Measurements from ENCODE around the gene DLG2.
"Not testable (repeated sequence)": the region's sequence is repeated elsewhere in the genome, so short reads cannot be mapped to it uniquely, and the experiment has no call there.

Gene DLG2

DNA sequence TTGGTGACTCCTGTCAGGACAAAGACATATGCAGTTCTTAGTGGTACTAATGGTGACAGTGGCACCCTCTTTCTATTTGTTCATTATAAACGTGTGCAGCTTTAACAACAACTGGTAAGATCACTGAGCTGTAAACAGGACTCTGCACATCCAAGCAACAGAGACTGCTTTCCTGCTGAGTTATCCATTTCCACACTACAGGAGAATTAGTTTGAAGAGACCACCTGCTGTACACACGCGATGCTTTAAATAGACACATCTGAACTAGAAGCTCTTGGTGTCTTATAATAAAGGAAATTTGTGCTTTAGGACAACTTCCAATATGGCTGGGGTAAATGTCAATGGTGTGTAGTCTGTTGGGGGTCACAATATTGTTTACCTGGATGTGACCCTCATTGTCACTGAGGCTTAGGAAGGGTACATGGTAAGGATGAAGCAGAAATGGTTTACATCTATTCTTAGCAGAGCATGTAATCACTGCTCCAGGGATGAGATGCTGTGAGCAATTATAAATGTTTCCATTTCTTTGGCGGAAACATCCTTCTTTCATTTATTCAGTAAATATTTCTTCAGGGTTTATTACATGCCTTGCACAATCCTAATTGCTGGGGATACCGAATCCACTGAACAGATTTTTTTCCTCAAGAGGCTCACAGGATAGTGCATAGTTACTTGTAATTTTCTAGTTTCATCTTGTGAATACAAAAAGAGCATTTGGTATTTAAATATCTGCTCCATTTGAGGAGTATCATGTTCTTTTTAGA lies 1987.0 kb downstream of the DLG2 start:
- DNase-seq = no peak

DNA sequence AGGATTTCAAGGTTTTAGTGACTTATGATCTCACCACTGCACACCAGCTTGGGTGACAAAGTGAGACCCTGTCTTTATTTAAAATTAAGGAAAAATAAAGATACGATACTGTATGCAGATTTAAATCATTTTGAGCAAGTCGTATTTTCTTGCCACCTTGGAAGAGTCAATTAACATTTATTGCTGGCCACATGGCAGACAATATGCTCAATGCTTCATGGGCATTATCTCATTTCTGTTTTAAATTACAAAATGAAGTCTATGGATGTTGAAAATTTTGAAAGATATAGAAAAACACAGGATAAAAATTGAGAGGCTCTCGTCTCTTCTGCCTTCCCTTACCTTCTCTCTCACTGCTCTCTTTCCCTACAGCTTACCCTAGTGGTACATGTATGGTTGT lies 1992.0 kb downstream of the DLG2 start:
- DNase-seq = no peak

DNA sequence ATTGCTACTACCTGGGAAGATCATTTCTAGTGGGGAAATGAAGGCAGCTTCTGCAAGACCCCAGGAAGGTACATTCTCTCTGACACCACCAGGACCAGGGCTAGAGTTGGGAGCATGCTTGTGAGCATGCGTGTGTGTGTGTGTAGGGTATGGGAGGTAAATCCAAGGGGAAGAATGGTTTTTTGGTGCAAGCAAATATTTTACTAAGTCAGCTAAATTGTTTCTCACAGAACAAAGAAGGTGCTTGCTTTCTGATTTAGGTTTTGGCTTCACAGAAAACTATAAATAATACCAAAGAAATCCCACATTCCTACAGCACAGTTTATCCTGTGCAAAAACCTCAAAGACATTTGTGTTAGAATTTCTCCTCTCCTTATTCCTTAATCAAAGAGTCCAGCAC lies 1996.9 kb downstream of the DLG2 start:
- no peak for DNase-seq

DNA sequence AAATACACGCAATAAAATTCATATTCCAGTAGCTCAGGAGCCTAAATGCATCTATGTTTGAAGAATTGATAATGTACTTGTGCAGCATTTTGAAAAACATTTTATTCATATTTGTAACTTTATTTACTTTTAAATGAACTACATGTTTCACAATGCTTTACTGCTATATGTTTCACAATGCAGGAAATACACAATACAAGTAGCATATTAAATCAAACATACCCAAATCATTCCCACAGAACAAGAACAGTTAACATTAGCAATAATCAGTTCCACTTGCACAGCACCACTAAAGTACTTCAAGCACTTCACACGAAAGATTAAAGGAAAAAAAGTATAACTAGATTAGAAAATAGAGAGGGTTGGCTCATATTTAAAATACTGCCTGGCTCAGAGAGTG lies 1997.4 kb downstream of the DLG2 start:
- no peak for DNase-seq

DNA sequence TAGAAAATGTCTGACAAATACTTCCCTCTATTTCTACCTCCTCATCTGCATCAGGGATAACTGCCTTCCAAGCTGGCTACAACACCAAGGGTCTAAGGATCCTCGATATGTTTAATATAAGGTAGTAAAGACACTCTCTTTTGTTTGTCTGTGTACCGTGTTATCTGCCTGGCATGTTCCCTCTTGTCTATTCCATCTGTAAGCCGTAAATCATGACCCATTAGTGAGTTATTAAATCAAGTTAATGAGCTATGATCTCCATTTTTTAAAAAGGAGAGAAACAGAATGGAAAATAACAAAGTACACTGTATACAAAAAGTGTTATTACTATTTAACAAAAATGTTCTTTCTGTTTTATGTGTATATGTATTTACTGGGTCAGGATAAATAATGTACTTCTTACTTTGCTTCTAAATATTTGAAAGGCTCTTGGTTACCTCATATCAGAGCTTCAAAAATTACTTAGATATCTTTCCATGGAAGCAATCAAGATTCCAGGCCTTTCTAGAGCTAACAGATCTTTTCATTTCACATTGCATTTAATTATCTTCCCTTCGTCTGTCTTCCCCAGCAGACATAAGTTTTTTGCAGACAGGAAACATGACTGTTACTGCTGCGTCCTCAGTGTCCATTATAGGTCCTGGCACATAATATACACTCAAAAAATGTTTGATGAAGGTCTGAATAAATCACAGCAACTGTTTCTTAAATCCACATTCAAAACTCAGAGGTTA lies 1998.4 kb downstream of the DLG2 start:
- no peak for DNase-seq

DNA sequence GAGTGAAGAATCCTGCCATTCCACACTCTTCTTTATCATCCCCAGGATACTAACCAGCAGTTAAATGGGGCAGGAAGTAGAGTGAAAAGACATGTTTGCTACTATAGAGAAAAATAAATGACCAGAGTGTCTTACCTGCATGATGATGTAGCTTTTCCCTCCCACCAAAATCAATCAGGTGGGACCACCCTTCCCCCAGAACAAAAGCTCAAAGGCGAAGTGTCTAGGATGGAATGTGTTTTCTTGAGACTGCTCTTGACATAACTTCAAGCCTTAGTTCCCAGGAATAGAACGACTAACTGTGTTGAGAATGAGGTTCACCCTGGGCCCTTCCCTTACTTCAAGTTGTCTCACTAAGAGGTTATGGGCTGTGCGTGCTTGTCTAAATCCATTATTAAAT lies 2001.8 kb downstream of the DLG2 start:
- DNase-seq = no peak

DNA sequence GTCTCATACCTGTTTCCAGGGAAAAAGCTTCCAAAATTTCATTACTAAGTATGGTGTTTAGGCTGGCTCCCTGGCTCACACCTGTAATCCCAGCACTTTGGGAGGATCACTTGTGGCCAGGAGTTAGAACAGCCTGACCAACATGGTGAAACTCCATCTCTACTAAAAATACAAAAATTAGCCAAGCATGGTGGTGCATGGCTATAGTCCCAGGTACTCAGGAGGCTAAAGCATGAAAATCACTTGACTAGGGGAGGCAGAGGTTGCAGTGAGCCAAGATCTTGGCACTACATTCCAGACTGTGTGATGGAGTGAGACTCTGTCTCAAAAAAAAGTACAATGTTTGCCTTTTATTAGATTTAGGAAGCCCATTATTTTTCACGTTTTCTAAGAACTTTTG lies 2009.5 kb downstream of the DLG2 start:
- no peak for DNase-seq

DNA sequence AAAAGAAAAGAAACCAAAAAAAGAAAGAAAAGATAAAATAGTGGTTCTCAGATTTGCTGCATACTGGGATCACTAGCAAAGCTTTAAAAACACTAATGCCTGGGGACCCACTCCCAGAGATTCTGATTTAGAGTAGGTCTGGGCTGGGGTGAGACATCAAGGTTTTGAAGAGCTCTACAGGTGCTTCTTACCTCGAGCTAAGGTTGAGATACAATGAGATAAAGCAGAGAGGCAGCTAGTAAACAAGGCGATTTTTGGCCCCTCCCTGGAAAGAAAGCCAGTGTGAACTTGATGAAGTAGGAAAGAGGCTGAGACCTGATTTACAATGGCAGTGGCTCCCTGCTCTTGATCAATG lies 2013.4 kb downstream of the DLG2 start:
- DNase-seq = no peak

DNA sequence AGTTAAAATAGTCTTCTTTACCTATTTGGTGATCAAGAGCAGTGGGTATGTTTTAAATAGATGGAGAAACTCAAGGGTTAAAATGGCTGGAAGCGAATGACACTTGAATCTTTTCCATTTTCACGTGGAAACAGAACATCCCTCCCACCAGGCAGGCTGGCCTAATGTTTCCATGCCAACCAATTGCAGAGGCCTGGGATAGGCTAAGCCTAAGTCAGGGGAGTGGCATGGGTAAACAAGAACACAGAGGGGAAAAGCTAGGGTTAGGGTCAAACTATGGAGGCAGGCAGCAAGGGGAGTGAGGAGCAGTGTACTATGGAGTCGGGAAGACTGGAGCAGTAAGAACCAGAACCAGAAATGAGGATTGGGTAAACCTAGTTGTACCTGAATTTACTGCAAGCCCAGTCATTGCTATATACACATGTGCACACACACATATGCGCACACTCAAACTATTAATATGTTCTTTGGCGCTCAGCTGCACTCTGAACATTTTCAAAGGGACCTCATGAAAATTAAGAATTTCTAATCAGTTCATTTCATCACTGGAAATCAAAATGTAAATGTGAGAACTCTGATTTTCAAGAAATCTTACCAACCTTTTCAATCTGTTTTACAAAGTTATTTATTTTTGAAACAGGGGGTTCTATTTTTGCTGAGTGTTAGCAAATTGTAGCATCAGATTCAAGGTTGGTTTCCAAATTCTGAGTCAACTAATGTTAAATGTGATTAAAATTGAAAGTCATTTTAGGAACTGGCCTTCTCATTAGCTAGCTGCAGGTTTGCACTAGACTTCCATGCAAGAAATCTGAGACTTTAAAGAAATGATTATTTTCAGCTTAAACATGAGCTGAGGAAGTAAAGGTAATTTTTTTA lies 2014.0 kb downstream of the DLG2 start:
- no peak for DNase-seq

DNA sequence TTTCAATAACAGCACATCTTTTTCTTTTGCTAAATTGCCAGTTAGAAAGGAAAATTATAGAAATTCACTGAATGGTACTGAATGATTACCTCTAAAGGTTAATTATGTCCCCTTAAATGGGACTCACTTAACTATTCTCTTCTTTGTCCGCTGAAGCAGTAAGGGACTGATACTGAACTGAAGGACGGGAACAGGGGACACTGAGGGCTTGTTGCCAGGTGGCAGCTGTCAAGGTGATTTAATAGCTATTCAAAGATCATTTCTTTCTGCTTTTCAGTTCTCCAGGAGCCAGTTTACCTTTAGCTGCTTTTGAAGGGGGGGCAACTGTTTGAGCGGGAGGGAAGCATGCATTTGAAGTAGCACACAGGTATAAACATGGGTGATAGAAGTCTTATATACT lies 2015.5 kb downstream of the DLG2 start:
- DNase-seq = no peak

DNA sequence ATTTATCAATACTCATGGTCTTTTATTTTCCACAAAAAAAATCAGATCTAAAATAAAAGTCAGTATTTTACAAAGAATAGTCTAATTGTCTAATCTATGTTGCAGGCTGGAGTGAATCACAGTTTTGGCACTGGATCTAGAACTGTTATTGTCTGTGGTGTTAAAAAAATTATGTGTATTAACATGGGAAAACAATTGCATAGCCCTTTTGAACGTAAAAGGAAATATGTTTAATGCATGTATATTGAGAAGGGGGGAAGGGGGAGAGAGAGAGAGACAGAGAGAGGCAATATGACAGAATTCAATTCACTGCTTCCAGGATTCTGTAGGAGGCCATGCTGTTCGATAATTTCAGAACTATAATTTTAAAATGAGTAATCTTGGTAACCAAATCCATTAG lies 2016.1 kb downstream of the DLG2 start:
- DNase-seq = no peak

DNA sequence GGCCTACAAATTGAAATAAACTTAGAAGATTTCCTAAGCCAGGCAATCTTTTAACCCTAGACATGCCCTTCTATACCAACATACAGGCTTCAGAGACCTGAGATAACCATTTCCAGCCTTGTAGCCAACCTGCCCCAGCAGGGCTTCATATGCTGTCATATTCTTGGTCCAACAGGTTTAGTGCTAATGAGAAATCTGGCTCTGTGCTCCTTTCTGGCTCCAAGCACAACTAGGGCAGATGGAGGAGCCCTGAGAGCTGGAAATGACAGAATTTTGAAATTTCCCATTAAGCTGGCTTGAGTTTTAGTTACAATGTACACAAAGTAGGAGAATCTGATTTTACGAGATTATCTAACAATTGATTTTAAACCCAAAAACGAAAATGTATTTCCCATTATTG lies 2018.0 kb downstream of the DLG2 start:
- DNase-seq = no peak

DNA sequence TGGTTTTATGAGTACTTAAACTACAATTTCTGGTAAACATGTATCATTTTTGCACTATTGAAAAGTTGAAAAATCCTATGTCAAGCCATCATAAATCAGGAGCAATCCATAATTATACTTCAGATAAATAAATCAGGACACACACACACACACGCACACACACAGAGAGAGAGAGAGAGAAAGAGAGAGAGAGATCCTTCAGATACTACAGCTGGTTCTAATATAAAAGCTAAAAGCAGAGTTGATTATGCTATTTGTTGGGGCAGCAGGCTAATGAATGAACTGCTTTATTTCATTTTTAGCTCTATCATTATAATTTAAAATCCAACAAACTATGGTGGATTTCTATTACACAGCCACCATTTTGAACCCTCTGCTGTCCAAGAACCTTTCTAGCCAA lies 2018.6 kb downstream of the DLG2 start:
- no peak for DNase-seq

DNA sequence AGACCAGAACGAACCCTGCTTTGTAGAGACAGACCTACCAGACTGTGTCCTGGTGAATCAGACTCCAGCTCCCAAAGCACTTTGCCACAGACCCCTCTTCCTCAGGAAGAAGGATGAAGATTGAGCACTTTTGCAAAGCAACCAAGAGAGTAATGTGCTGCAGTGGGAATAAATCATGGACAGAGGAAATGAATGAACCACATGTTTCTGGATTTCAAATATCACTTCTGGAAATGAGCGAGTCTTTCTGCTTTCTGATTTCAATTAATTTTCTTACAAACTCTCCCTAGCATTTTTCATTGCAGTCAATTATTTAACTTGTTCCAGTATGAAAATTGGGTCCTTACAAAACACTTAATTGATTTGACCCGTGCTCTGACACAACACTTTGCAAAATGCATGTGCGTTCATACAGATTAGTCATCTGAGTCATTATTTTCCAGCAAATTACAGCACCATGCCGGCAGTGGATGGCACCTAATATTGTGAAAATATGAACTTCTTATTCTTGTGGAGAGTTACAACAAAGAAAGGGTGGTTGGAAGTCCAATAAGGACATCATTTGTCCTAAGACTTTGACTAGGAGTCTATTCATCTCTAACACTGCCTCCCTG lies 2025.1 kb downstream of the DLG2 start:
- DNase-seq = no peak

DNA sequence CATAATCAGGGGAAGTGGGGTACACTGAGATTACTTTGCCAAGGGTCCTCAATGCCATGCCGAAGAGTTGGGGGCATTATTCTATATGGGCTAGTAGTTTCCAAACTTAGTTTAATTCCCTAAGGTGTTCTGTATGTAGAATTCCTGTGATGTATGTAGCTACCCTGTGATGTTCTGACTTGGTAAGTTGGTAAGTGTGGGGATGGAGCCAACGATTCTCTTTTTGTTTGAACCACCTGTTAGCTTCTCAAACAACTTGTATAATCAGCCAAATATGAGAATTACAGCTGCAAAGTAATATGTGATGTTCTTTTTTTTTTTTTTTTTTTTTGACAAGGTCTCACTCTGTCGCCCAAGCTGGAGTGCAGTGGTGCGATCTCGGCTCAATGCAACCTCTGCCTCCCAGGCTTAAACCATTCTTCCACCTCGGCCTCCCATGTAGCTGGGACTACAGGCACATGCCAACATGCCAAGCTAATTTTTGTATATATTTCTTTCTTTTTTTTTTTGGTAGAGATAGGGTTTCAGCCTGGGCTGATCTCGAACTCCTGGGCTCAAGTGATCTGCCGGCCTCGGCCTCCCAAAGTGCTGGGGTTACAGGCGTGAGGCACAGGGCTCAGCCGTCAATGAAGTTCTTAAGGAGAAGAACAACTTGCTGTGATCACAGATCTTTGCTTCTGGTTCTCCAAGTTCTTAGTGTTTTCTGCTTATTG lies 2025.8 kb downstream of the DLG2 start:
- DNase-seq = no peak

DNA sequence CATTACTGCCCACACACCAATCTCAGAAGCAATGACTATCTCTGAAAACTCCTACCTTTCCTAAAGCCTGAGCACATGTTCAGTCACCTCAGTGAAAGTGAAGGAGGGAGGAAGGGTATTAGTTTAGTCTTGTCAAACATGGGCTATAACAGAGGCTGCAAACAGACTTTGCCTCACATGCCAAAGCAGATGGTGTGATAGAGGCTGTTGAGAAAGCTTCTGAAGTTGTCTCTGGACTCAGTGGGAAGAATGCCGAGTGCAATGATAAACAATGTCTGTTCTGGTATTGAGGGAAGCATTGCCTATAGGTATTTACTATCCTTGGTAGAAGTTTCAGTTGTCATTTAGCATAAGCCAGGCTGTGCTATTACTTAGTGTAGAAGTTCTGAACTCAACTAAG lies 2026.5 kb downstream of the DLG2 start:
- no peak for DNase-seq

DNA sequence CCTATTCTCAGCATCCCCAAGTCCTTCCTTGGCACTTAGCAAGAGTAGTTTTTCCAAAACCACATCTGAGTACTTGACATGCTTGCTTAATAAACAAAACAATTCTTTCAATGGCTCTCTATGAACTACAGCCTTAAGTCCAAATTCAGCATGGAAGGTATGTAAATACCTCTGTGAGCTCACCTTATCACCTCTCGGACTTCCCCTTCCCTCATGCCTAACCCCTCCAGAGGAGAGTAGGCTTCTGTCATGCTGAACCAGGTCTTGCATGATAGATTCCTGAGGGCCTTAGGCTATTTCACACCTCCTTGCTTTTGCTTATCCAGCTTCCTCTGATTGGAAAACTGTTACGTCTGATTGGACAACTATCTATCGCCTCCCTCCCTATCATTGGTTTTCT lies 2028.1 kb downstream of the DLG2 start:
- DNase-seq = no peak

DNA sequence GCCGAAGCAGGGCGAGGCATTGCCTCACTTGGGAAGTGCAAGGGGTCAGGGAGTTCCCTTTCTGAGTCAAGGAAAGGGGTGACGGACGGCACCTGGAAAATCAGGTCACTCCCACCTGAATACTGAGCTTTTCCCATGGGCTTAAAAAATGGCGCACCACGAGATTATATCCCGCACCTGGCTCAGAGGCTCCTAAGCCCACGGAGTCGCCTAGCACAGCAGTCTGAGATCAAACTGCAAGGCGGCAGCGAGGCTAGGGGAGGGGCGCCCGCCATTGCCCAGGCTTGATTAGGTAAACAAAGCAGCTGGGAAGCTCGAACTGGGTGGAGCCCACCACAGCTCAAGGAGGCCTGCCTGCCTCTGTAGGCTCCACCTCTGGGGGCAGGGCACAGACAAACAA lies 2039.3 kb downstream of the DLG2 start:
- DNase-seq = not testable (repeated sequence)

DNA sequence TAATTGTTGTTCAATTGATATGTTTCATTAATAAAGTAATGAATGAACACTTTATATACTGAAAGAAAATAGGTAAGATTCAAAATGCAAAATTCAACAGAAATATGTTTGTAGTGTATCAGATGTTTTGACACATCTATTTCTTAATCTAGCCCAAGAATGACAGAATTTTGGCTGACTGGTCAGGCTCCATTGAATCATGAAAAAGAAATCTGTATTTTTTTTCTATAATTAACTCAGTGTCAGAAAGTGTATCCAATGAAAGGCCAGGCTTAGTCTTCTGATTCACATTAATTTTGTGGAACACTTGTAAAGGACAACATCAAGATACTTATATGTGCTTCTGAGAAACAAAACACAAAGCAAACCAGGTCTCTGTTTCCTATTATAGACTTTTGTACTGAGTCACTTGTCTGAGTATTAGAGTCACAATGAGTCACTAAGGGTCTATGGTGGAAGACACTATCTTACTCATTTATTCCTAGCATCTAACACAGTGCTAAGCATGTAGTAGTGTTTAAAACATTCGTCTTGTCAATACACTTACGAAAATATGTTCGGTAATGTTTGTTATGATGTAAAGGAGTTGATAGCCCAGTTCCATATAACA lies 2043.3 kb downstream of the DLG2 start:
- no peak for DNase-seq

DNA sequence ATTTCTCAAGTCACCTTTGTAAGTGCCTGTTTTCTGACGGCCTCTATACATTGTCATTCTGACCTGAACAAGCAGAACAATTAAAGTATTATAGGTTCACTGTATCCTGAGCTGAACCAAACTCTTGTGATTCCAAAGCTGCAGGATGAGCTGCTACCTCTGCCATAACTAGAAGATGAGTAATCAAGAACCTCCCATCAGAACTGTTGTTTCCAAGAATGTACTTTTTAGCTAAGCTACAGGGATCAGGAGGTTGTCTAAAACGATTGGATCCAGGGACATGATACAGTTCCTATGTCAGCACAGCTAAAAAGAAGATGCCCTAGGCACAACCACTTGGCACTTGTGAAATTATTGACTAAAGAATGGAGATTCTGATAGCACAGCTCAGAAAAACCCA lies 2052.6 kb downstream of the DLG2 start:
- DNase-seq = no peak

DNA sequence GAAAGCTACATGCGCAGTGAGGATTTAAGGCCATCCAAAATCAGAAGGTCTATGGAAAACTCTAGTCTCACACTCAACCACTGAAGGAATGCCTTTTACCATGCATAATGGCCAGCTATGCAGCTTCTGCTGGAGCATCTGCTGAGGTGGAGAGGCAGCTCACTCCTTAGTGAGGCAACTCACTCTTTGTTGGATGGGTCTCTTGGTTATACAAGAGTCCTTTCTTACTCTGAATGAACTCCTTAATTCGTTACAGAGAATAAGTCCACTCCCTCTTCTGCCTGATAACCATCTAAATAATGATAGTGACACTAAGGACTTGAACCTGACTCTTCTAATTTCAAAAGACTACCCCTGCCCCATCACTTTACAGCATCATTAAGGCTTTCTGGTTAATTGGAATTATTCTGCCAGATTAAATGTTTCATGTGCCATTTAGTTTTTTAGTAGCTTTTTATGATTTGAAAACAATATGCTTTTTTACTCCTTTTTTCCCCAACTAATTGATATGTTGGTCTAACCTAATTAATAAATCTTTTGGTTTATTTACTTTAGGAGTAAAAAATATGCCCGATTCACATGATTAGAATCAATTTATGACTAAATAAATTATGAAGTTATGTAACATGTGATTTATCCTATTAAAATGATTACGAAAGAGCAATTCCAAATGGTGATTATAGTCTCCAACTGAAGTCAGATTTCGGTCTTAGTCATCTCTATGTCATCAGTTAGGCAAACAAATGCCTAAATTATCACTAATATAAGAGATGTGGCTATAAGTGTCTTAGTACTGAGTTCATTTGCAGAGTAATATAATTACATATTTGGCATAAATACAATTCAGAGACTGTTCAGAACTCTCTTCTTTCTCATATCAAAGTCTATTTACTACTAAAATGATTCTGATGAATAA lies 2054.3 kb downstream of the DLG2 start:
- no peak for DNase-seq

Data from effector CD4-positive, alpha-beta T cell (primary cell).